Peyer's patch (tissue), 4 donors: ENCODE measurements around the gene DSG3.

Source experiments
- CTCF ChIP-seq, 6 experiments: fragments of 450-650 bp in 4 of 6; fragments of 200-600 bp in 2 of 6; sonication (generic) in 1 of 6; IDR thresholded peaks; one replicate each; pipeline ENCODE4 v1.5.1; 2017 to 2019; ENCODE audit warnings: antibody characterized with exemption in 6 of 6, mild to moderate bottlenecking in 3 of 6, moderate library complexity in 1 of 6
- POLR2A ChIP-seq, 2 donors: fragments of 450-650 bp; IDR thresholded peaks; one replicate each; pipeline ENCODE4 v1.5.1; 2017; ENCODE audit warnings: antibody characterized with exemption in 2 of 2, mild to moderate bottlenecking in 2 of 2, moderate library complexity in 2 of 2

GRCh38 chr18:31500051-31500688, 52.6 kb downstream of the DSG3 start:
- TF ChIP-seq CTCF (IDR thresholded peaks at IDR 0.05) (no peak), POLR2A (IDR thresholded peaks at IDR 0.05) (no peak)
